Neutrophil (primary cell): ENCODE data around the gene GRSF1.

Experiments
- H3K27ac ChIP-seq: fragments of 200-600 bp; sonication (generic); 2 replicates; pipeline ENCODE4 v1.5.1; 2016; ENCODE audit warnings: mild to moderate bottlenecking, moderate library complexity
- H3K27me3 ChIP-seq: fragments of 200-600 bp; sonication (generic); 2 replicates; pipeline ENCODE4 v1.6.0; 2016; ENCODE audit warnings: mild to moderate bottlenecking
- H3K36me3 ChIP-seq: fragments of 200-600 bp; sonication (generic); 2 replicates; pipeline ENCODE4 v1.5.1; 2017
- H3K4me1 ChIP-seq, 2 experiments: fragments of 200-600 bp in 1 of 2; sonication (generic) in 1 of 2; 1 replicate in 1 of 2; 2 replicates in 1 of 2; pipeline versions ENCODE4 v1.5.1 to v1.6.1; 2013 to 2016; ENCODE audit warnings: low read depth in 1 of 2, low read length in 1 of 2, mild to moderate bottlenecking in 1 of 2, moderate library complexity in 1 of 2; ENCODE audit not compliant: control insufficient read depth in 1 of 2, insufficient read depth in 1 of 2
- H3K4me3 ChIP-seq, 2 experiments: fragments of 200-600 bp in 1 of 2; sonication (generic) in 1 of 2; 1 replicate in 1 of 2; 2 replicates in 1 of 2; pipeline ENCODE4 v1.5.1; 2013 to 2016; ENCODE audit warnings: low read depth in 1 of 2, low read length in 1 of 2, mild to moderate bottlenecking in 1 of 2, moderate library complexity in 1 of 2
- H3K9me3 ChIP-seq: fragments of 200-600 bp; sonication (generic); 2 replicates; pipeline ENCODE4 v1.5.1; 2016
- CTCF ChIP-seq: fragments of 200-600 bp; sonication (generic); IDR thresholded peaks from 2 replicates; pipeline ENCODE4 v1.5.1; 2016; ENCODE audit warnings: antibody characterized with exemption

GRSF1 gene

GRCh38 chr4:70855464-70855863, 15.8 kb upstream of the GRSF1 start:
- H3K36me3 ChIP-seq, result no peaks in the 10 kb centered on the region
- no peaks in the 10 kb centered on the region for H3K4me1 ChIP-seq
- H3K9me3 ChIP-seq, result no peaks in the 10 kb centered on the region
- no peaks in the 10 kb centered on the region for H3K27me3 ChIP-seq
- H3K27ac ChIP-seq, result no peak overlapping the region
- H3K4me3 ChIP-seq, result no peak overlapping the region
- TF ChIP-seq CTCF, result no peak

GRCh38 chr4:70849291-70849690, 9.6 kb upstream of the GRSF1 start:
- Histone ChIP-seq H3K4me1 (peaks cover 2 to 7% of the 10 kb centered on the region in 2 experiments), H3K27ac (no peak overlapping the region), H3K27me3 (no peaks in the 10 kb centered on the region), H3K4me3 (no peak overlapping the region), H3K9me3 (no peaks in the 10 kb centered on the region), H3K36me3 (no peaks in the 10 kb centered on the region)
- no peak for TF ChIP-seq CTCF

GRCh38 chr4:70844180-70844579, 4.5 kb upstream of the GRSF1 start:
- no peak for TF ChIP-seq CTCF
- Histone ChIP-seq H3K27me3 (no peaks in the 10 kb centered on the region), H3K27ac (no peak overlapping the region), H3K4me3 (no peak overlapping the region), H3K9me3 (no peaks in the 10 kb centered on the region), H3K36me3 (no peaks in the 10 kb centered on the region), H3K4me1 (peaks cover 2 to 7% of the 10 kb centered on the region in 2 experiments)

- peaks cover 13 to 18% of the 10 kb centered on the region in 2 experiments for H3K4me1 ChIP-seq
- H3K9me3 ChIP-seq, result no peaks in the 10 kb centered on the region
- H3K4me3 ChIP-seq, result no peak overlapping the region
- no peaks in the 10 kb centered on the region for H3K36me3 ChIP-seq
- H3K27me3 ChIP-seq, result no peaks in the 10 kb centered on the region
- no peak for TF ChIP-seq CTCF
- H3K27ac ChIP-seq, result no peak overlapping the region
These were observed 3.2 kb upstream of the GRSF1 start for GRCh38 chr4:70842761-70843435.

- Histone ChIP-seq H3K27me3 (no peaks in the 10 kb centered on the region), H3K27ac (no peak overlapping the region), H3K36me3 (no peaks in the 10 kb centered on the region), H3K4me1 (peaks cover 13 to 18% of the 10 kb centered on the region in 2 experiments), H3K9me3 (no peaks in the 10 kb centered on the region), H3K4me3 (no peak overlapping the region)
- TF ChIP-seq CTCF, result no peak
These were observed 2.3 kb upstream of the GRSF1 start for GRCh38 chr4:70841951-70842350.
